GM12891 (cell line): ENCODE data around the gene PES1.
A peak's percentile ranks its signal among the peaks of the same experiment; 100 is the strongest.
"Not testable (repeated sequence)": the region's sequence is repeated elsewhere in the genome, so short reads cannot be mapped to it uniquely, and the experiment has no call there.

Source experiments
- DNase-seq: peaks from one replicate; pipeline ENCODE4 v3.0.0; 2011; ENCODE audit warnings: low spot score; ENCODE audit not compliant: insufficient read length
- FAIRE-seq: peaks from 2 replicates; lab custom pipeline; 2011; peaks lifted over from hg19 to GRCh38; lab: Jason Lieb, UNC
- PAX5 ChIP-seq: IDR thresholded peaks from 2 replicates; pipeline ENCODE4 v1.6.1; 2011; ENCODE audit warnings: low read length, moderate library complexity, mild to moderate bottlenecking; ENCODE audit not compliant: insufficient read depth, severe bottlenecking
- POLR2A ChIP-seq: IDR thresholded peaks from 2 replicates; pipeline ENCODE4 v1.6.1; 2011; ENCODE audit warnings: low read depth, low read length, control low read depth
- POLR2AphosphoS5 ChIP-seq: IDR thresholded peaks from 2 replicates; pipeline ENCODE4 v1.6.1; 2011; ENCODE audit warnings: low read depth, low read length, control low read depth
- POU2F2 ChIP-seq: IDR thresholded peaks from 2 replicates; pipeline ENCODE4 v1.6.1; 2011; ENCODE audit warnings: low read depth, mild to moderate bottlenecking, control low read depth, low read length, moderate library complexity
- SPI1 ChIP-seq: IDR thresholded peaks from 2 replicates; pipeline ENCODE4 v1.6.1; 2011; ENCODE audit warnings: low read depth, low read length, control low read depth
- TAF1 ChIP-seq: IDR thresholded peaks from 2 replicates; pipeline ENCODE4 v1.6.1; 2011; ENCODE audit warnings: low read depth, low read length, control low read depth

Gene PES1

DNA sequence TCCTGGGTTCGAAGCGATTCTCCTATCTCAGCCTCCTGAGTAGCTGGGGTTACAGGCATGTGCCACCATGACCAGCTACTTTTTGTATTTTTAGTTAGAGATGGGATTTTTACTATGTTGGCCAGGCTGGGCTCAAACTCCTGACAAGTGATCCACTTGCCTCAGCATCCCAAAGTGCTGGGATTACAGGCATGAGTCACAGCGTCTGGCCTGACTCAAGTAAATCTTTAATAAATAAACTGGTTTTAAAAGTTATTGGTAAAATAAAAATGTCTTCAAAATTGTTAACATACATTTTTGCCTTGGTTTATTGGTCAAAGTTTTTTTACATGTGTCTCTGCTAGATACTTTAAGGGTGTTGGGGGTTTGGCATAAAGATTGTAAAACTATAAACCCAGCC, 7.3 kb upstream of the PES1 start:
- no peak for TF ChIP-seq POLR2A
- FAIRE-seq (no peak), DNase-seq (no peak)

DNA sequence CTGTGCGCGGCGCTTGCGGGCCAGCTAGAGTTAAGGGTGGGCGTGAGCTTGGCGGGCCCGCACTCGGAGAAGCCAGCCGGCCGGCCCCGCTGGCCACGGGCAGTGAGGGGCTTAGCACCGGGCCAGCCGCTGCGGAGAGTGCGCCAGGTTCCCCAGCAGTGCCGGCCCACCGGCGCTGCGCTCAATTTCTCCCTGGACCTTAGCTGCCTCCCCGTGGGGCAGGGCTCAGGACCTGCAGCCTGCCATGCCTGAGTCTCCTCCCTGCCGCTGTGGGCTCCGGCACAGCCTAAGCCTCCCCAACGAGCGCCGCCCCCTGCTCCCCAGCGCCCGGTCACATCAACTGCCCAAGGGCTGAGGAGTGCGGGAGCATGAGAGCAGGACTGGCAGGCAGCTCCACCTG, 5.2 kb upstream of the PES1 start:
- DNase-seq (no peak), FAIRE-seq (no peak)
- no peak for TF ChIP-seq POU2F2
- TF ChIP-seq TAF1, result no peak
- no peak for TF ChIP-seq SPI1
- no peak for TF ChIP-seq POLR2AphosphoS5
- TF ChIP-seq PAX5, result no peak
- no peak for TF ChIP-seq POLR2A

DNA sequence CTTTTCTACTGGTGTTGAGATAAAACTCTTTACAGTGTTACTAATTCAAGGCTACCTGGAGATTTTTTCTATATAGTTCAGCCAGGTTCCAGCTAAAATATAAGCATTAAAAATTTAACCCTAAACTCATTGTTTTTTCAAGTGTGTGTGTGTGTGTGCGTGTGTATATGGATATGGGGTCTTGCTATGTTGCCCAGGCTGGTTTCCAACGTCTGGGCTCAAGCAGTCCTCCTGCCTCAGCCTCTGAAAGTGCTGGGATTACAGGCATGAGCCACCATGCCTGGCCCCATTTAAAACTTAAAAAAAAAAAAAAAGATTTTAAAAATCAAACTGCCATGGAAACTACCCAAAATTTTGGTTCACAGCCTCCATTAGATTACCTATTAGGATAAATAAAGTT, 4.5 kb upstream of the PES1 start:
- TF ChIP-seq POLR2A (no peak), PAX5 (no peak), TAF1 (no peak), POLR2AphosphoS5 (no peak), POU2F2 (no peak), SPI1 (no peak)
- DNase-seq (no peak), FAIRE-seq (no peak)

DNA sequence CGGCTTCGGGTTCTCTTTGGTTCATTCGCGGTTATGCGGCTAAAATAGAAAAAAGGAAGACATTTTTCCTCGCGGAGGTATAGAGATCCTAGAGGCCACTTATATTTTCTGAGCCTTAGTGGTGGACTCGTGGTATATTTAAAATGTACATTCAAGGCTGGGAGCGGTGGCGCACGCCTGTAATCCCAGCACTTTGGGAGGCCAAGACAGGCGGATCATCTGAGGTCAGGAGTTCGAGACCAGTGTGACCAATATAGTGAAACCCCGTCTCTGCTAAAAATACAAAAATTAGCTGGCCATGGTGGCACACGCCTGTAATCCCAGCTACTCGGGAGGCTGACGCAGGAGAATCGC, 627 bp upstream of the PES1 start:
- DNase-seq, FAIRE-seq: not testable (repeated sequence)

DNA sequence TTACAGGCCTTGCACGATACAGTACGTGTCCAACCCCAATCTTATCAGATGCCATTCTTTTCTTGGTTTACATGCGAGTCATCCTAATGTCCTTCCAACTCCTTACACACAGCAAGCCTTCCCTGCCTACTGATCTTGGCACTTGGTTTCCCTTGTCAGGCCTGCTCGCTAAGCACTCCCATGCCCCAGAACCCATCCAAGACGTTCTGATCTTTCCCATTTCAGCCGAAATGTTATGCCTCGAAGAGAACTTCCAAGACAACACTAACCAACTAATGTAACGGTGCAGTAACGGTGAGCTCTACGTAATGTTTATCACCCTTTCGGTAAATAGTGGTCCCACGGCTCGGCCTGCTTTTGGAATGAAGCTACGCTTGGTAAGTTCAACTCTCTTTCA, 521 bp downstream of the PES1 start:
- peak; percentile 26 for FAIRE-seq
- no peak for TF ChIP-seq POLR2AphosphoS5
- TF ChIP-seq POLR2A, result no peak
- no peak for TF ChIP-seq SPI1
- TF ChIP-seq TAF1, result no peak
- no peak for TF ChIP-seq POU2F2
- TF ChIP-seq PAX5, result no peak
- no peak for DNase-seq

DNA sequence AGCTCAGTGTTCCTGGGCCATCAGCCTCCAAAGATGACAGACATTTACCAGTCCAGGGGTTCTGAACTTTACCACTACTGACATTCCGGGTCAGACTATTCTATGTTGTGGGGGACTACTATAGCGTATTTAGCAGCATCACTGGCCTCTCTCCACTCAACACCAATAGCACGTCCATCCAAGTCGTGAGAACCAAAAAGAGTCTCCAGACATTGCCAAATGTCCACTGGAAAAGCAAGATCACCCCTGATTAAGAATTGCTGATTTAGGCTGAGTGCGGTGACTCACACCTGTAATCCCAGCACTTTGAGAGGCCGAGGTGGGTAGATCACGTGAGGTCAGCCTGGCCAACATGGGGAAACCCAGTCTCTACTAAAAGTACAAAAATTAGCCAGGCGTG, 5.3 kb downstream of the PES1 start:
- FAIRE-seq, result no peak
- TF ChIP-seq POLR2AphosphoS5 (no peak), POU2F2 (no peak), SPI1 (no peak)
- no peak for DNase-seq

DNA sequence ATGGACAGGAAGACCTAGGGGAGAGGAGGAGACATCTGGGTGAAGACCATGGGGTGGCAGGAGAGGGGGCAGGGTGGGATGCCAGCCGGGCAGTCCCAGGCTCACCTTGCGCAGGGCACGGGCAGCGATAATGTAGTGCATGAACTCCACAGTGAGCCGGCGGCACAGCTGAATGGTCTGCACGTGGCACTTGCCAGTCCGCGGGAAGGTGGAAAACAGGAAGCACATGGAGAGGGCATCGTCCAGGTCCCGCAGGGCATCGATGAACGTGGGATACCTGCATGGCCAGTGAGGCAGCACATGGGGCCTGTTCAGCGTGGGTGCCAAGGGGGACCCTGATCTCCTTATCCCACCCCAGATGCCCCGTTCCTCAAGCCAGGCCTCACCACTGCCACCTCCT, 7.3 kb downstream of the PES1 start:
- peak; percentile 21; the same call in 1 of the 2 replicates for TF ChIP-seq POLR2AphosphoS5
- no peak for TF ChIP-seq SPI1
- FAIRE-seq (no peak), DNase-seq (no peak)

DNA sequence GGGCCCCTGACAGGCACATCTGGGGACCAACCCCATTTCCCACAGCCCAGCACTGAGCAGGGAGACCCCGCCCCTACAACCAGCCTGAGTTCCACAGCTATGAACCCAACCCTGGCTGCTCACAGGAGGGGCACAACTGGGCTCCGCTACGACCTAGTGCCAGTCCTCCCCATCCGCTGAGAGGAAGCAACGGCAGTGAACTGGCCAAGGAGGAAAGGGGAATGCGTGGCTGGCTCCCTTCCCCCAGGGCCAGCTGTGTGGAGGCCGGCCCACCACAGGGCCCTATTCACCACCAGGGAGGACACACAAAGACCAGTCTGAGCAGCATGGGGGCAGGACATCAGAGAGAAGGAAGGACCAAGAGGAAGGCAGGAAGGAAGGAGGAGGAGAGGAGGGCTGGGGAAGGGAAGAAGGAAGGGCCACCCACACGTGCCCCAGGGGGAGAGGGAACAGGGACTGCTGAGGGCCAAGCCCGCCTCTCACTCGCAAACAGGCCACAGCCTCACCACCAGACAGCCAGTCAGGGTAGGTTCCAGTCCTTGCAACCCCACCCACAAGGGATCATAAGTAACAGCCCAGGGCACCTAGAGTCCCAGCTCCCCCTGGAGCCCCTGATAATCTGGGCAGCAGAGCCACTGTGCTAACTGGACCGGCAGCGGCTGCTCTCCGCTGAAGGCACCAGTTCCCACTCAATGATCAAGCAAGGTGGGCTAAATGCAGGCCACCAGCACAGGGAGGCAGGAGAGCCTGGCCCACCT, 8.7 kb downstream of the PES1 start:
- FAIRE-seq (no peak), DNase-seq (no peak)
- TF ChIP-seq PAX5 (no peak), POU2F2 (no peak), TAF1 (no peak), POLR2A (no peak)

DNA sequence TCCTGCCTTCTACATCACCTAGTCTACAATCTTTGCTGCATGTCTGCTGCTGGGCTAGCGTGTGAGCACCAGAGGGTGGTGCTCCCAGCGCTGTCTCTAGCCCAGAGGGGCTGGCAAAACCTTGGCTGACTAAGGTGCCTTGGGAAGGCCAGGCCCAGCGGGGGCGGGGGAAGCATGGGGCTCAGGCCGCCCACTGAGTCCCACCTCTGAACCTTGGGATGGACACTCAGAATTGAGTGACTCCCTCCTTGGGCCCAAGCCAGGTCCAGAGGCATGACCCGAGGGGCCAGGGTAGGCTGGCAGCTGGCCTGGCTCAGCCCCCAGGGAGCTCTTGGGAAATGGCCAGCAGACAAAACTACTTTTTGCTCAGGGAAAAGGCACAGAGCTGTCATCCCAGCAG, 9.7 kb downstream of the PES1 start:
- FAIRE-seq (no peak), DNase-seq (no peak)
- TF ChIP-seq POU2F2, result no peak
- TF ChIP-seq TAF1, result no peak
- TF ChIP-seq PAX5, result no peak
- no peak for TF ChIP-seq SPI1
- no peak for TF ChIP-seq POLR2AphosphoS5

DNA sequence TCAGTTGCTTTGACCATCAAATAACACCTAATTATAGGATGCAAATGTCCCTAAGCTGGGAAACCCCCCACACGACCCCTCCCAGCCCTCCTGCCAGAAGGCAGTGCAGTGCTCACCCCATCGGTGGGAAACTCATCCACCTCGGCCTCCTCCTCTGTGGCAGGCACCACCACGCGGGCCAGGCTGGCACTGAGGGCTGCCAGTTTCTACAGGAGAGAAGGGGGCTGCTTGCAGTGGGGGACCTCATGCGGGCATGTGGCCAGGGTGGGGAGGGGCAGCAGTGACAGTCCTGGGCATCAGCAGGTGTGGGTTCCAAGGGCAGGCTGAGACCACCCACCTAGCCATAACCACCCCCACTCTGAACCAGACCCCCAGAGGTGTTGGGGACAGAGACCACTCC, 10.8 kb downstream of the PES1 start:
- no peak for DNase-seq
- no peak for TF ChIP-seq PAX5
- TF ChIP-seq POLR2AphosphoS5, result no peak
- TF ChIP-seq TAF1, result no peak
- no peak for TF ChIP-seq POU2F2
- no peak for TF ChIP-seq POLR2A
- no peak for TF ChIP-seq SPI1
- FAIRE-seq, result no peak

DNA sequence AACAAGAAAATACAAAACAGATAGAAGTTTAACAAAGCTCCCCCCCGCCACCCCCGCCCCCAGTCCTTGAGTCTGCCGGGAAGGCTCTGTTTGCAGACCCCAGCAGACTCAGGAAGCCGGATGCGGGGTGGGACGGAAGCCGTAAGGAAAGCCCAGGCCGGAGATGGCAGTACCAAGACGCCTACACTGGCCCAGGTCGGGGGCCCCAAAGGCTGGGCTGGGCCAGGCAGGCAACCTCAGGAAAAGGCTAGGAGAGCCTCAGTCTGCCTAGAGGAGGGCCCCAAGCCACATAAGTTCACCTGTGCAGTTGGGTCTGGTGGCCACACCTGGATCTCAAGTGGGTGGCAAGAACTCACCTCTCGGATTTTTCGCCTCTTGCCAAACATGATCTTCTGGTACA, 13.2 kb downstream of the PES1 start:
- TF ChIP-seq SPI1 (no peak), POU2F2 (no peak), POLR2A (no peak), TAF1 (no peak), PAX5 (no peak), POLR2AphosphoS5 (no peak)
- no peak for FAIRE-seq
- DNase-seq, result no peak

DNA sequence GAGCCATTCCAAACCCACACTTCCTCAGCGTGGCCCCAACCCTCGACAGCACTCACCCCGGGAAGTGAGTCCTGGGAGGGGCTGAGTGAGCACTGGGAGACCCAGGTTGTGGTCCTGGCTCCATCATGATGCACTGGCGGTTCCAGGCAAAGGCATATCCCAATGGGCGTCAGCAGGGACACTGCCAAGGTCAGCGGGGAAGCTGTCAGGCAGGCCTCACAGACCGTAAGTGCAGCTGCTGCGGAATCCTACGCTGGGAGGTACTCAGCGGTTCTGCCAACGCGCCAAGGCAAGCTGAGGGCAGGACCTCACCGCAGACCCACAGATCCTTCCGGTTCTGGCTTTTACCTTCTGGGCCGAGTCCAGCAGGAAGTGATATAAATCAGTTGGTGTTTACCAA, 15.9 kb downstream of the PES1 start:
- FAIRE-seq (no peak), DNase-seq (no peak)
- TF ChIP-seq TAF1 (no peak), POLR2A (no peak), POU2F2 (no peak), PAX5 (no peak), POLR2AphosphoS5 (no peak), SPI1 (no peak)
